ENCODE results near the gene RTN4IP1.
"Not testable (repeated sequence)": the region's sequence is repeated elsewhere in the genome, so short reads cannot be mapped to it uniquely, and the experiment has no call there.

The RTN4IP1 gene

GRCh38 chr6:106574741-106575458 lies 54.4 kb downstream of the RTN4IP1 start:
- no peak for DNase-seq

GRCh38 chr6:106572875-106573585 lies 56.3 kb downstream of the RTN4IP1 start:
- no peak for DNase-seq

- DNase-seq, result no peak
Observed at GRCh38 chr6:106572436-106572835, 56.9 kb downstream of the RTN4IP1 start.

- DNase-seq, result no peak
Observed at GRCh38 chr6:106569428-106569827, 59.9 kb downstream of the RTN4IP1 start.

GRCh38 chr6:106568530-106568929 lies 60.8 kb downstream of the RTN4IP1 start:
- DNase-seq, result no peak

GRCh38 chr6:106564476-106564875 lies 64.8 kb downstream of the RTN4IP1 start:
- DNase-seq, result no peak

- no peak for DNase-seq
Observed at GRCh38 chr6:106563614-106564013, 65.7 kb downstream of the RTN4IP1 start.

GRCh38 chr6:106561686-106562405 lies 67.5 kb downstream of the RTN4IP1 start:
- DNase-seq, result no peak

GRCh38 chr6:106560996-106561685 lies 68.2 kb downstream of the RTN4IP1 start:
- DNase-seq, result no peak

- not testable (repeated sequence) for DNase-seq
Observed at GRCh38 chr6:106559659-106560058, 69.6 kb downstream of the RTN4IP1 start.

GRCh38 chr6:106558364-106558763 lies 70.9 kb downstream of the RTN4IP1 start:
- no peak for DNase-seq

GRCh38 chr6:106557837-106558236 lies 71.5 kb downstream of the RTN4IP1 start:
- no peak for DNase-seq

GRCh38 chr6:106556368-106556960 lies 72.8 kb downstream of the RTN4IP1 start:
- DNase-seq, result no peak

GRCh38 chr6:106555767-106556166 lies 73.5 kb downstream of the RTN4IP1 start:
- DNase-seq, result no peak

GRCh38 chr6:106553440-106553839 lies 75.9 kb downstream of the RTN4IP1 start:
- DNase-seq, result no peak

GRCh38 chr6:106551155-106551554 lies 78.1 kb downstream of the RTN4IP1 start:
- DNase-seq, result no peak

GRCh38 chr6:106549521-106549920 lies 79.8 kb downstream of the RTN4IP1 start:
- no peak for DNase-seq

- DNase-seq, result not testable (repeated sequence)
Observed at GRCh38 chr6:106548926-106549455, 80.3 kb downstream of the RTN4IP1 start.

- no peak for DNase-seq
Observed at GRCh38 chr6:106547601-106548453, 81.5 kb downstream of the RTN4IP1 start.

- no peak for DNase-seq
Observed at GRCh38 chr6:106546691-106547414, 82.4 kb downstream of the RTN4IP1 start.

- no peak for DNase-seq
Observed at GRCh38 chr6:106546261-106546690, 83.0 kb downstream of the RTN4IP1 start.
